Trophoblast cell (in vitro differentiated cells and primary cell): Measurements from ENCODE around the gene ZNF800.

Source experiments
- DNase-seq, 2 donors: peaks; one replicate each; pipeline ENCODE4 v3.0.0-alpha.2; 2016
- H2AFZ ChIP-seq: 2 replicates; pipeline ENCODE4 v1.6.1; 2013; ENCODE audit warnings: low read length, moderate library complexity, mild to moderate bottlenecking; ENCODE audit not compliant: insufficient read depth, poor library complexity
- H2AK5ac ChIP-seq: 2 replicates; pipeline ENCODE4 v1.6.1; 2013; ENCODE audit warnings: mild to moderate bottlenecking, low read length
- H2BK120ac ChIP-seq: 2 replicates; pipeline ENCODE4 v1.6.1; 2013; ENCODE audit warnings: low read length, mild to moderate bottlenecking, moderate library complexity; ENCODE audit not compliant: insufficient read depth, poor library complexity
- H2BK12ac ChIP-seq: 2 replicates; pipeline ENCODE4 v1.6.1; 2013; ENCODE audit warnings: mild to moderate bottlenecking, low read length, moderate library complexity
- H2BK5ac ChIP-seq: 2 replicates; pipeline ENCODE4 v1.6.1; 2013; ENCODE audit warnings: low read length, low read depth, moderate library complexity, mild to moderate bottlenecking; ENCODE audit not compliant: poor library complexity
- H3K14ac ChIP-seq: 2 replicates; pipeline ENCODE4 v1.6.1; 2013; ENCODE audit warnings: mild to moderate bottlenecking, low read length
- H3K18ac ChIP-seq: 2 replicates; pipeline ENCODE4 v1.6.1; 2013; ENCODE audit warnings: mild to moderate bottlenecking, low read length
- H3K23ac ChIP-seq: 2 replicates; pipeline ENCODE4 v1.6.1; 2013; ENCODE audit warnings: low read length
- H3K27ac ChIP-seq: 2 replicates; pipeline ENCODE4 v1.5.1; 2013; ENCODE audit warnings: low read depth, mild to moderate bottlenecking, inconsistent platforms, low read length, moderate library complexity
- H3K27me3 ChIP-seq: 2 replicates; pipeline ENCODE4 v1.6.1; 2013; ENCODE audit warnings: inconsistent platforms, mild to moderate bottlenecking, low read length, moderate library complexity; ENCODE audit not compliant: insufficient read depth
- H3K36me3 ChIP-seq, 2 experiments: 1 replicate in 1 of 2; 2 replicates in 1 of 2; pipeline ENCODE4 v1.6.1; 2013; ENCODE audit warnings: low read length in 2 of 2, mild to moderate bottlenecking in 2 of 2, moderate library complexity in 1 of 2; ENCODE audit not compliant: insufficient read depth in 2 of 2, control insufficient read depth in 1 of 2
- H3K4ac ChIP-seq: 2 replicates; pipeline ENCODE4 v1.6.1; 2013; ENCODE audit warnings: low read depth, mild to moderate bottlenecking, low read length, moderate library complexity
- H3K4me1 ChIP-seq, 2 experiments: 1 replicate in 1 of 2; 2 replicates in 1 of 2; pipeline ENCODE4 v1.6.1; 2013; ENCODE audit warnings: low read length in 2 of 2, mild to moderate bottlenecking in 2 of 2, moderate library complexity in 1 of 2; ENCODE audit not compliant: insufficient read depth in 2 of 2, control insufficient read depth in 1 of 2
- H3K4me2 ChIP-seq: 2 replicates; pipeline ENCODE4 v1.6.1; 2013; ENCODE audit warnings: inconsistent platforms, mild to moderate bottlenecking, low read length, moderate library complexity
- H3K4me3 ChIP-seq: 2 replicates; pipeline ENCODE4 v1.5.1; 2013; ENCODE audit warnings: mild to moderate bottlenecking, low read depth, low read length, inconsistent platforms
- H3K79me1 ChIP-seq: one replicate; pipeline ENCODE4 v1.6.1; 2013; ENCODE audit warnings: low read length
- H3K79me2 ChIP-seq: 2 replicates; pipeline ENCODE4 v1.6.1; 2013; ENCODE audit warnings: low read length, mild to moderate bottlenecking; ENCODE audit not compliant: control insufficient read depth, insufficient read depth, poor library complexity
- H3K9ac ChIP-seq: 2 replicates; pipeline ENCODE4 v1.6.1; 2013; ENCODE audit warnings: mild to moderate bottlenecking, low read length
- H3K9me3 ChIP-seq: 2 replicates; pipeline ENCODE4 v1.6.1; 2013; ENCODE audit warnings: low read depth, mild to moderate bottlenecking, control low read depth, inconsistent platforms, low read length; ENCODE audit not compliant: insufficient read depth
- H4K12ac ChIP-seq: 2 replicates; pipeline ENCODE4 v1.6.1; 2013; ENCODE audit warnings: low read depth, mild to moderate bottlenecking, low read length, moderate library complexity
- H4K8ac ChIP-seq: 2 replicates; pipeline ENCODE4 v1.6.1; 2013; ENCODE audit warnings: low read depth, mild to moderate bottlenecking, low read length, moderate library complexity
- H4K91ac ChIP-seq: one replicate; pipeline ENCODE4 v1.6.1; 2013; ENCODE audit warnings: low read depth, mild to moderate bottlenecking, low read length, moderate library complexity
- WGBS: extraction: QIAGEN DNeasy Blood & Tissue Kit; methylation state at CpG from one replicate; pipeline ENCODE4 v1.1.7; 2013; ENCODE audit warnings: missing lambda C conversion rate; ENCODE audit not compliant: insufficient read length, insufficient coverage; ENCODE audit errors: extremely low coverage; 5-methylcytosine and 5-hydroxymethylcytosine counted together

ZNF800 gene

GRCh38 chr7:127378537-127378936, 14.0 kb downstream of the ZNF800 start:
- H3K4me1 ChIP-seq, result peaks cover 0 to 2% of the 10 kb centered on the region in 2 experiments
- H2BK12ac ChIP-seq, result no peak overlapping the region
- no peak overlapping the region for H3K4ac ChIP-seq
- H3K14ac ChIP-seq, result no peak overlapping the region
- no peaks in the 10 kb centered on the region for H3K9me3 ChIP-seq
- H3K9ac ChIP-seq, result no peak overlapping the region
- no peak overlapping the region for H3K4me2 ChIP-seq
- peaks cover 0 to 5% of the 10 kb centered on the region in 2 experiments for H3K36me3 ChIP-seq
- H2BK120ac ChIP-seq, result no peak overlapping the region
- no peak overlapping the region for H3K27ac ChIP-seq
- H2AFZ ChIP-seq, result no peak overlapping the region
- DNase-seq, result no peak
- no peak overlapping the region for H2BK5ac ChIP-seq
- H4K91ac ChIP-seq, result no peak overlapping the region
- H2AK5ac ChIP-seq, result no peak overlapping the region
- no peak overlapping the region for H4K8ac ChIP-seq
- no peaks in the 10 kb centered on the region for H3K79me2 ChIP-seq
- no peaks in the 10 kb centered on the region for H3K27me3 ChIP-seq
- no peak overlapping the region for H4K12ac ChIP-seq
- H3K23ac ChIP-seq, result no peak overlapping the region
- no CpG with 5 or more reads among the region's 1 CpG for WGBS
- no peak overlapping the region for H3K18ac ChIP-seq
- H3K4me3 ChIP-seq, result no peak overlapping the region
- H3K79me1 ChIP-seq, result no peaks in the 10 kb centered on the region

- Histone ChIP-seq H2BK12ac (no peak overlapping the region), H3K27ac (no peak overlapping the region), H3K18ac (no peak overlapping the region), H2BK5ac (no peak overlapping the region), H4K8ac (no peak overlapping the region), H2AK5ac (no peak overlapping the region), H4K12ac (no peak overlapping the region), H3K36me3 (peaks cover 0 to 5% of the 10 kb centered on the region in 2 experiments), H2BK120ac (no peak overlapping the region), H3K4me3 (no peak overlapping the region), H3K4ac (no peak overlapping the region), H3K27me3 (no peaks in the 10 kb centered on the region), H3K9ac (no peak overlapping the region), H3K14ac (no peak overlapping the region), H3K4me1 (peaks cover 0 to 2% of the 10 kb centered on the region in 2 experiments), H3K79me1 (no peaks in the 10 kb centered on the region), H3K79me2 (no peaks in the 10 kb centered on the region), H3K23ac (no peak overlapping the region), H3K4me2 (no peak overlapping the region), H2AFZ (no peak overlapping the region), H4K91ac (no peak overlapping the region), H3K9me3 (no peaks in the 10 kb centered on the region)
- no CpG with 5 or more reads among the region's 1 CpG for WGBS
- no peak for DNase-seq
Measured at GRCh38 chr7:127377425-127377824, 15.1 kb downstream of the ZNF800 start.

DNA sequence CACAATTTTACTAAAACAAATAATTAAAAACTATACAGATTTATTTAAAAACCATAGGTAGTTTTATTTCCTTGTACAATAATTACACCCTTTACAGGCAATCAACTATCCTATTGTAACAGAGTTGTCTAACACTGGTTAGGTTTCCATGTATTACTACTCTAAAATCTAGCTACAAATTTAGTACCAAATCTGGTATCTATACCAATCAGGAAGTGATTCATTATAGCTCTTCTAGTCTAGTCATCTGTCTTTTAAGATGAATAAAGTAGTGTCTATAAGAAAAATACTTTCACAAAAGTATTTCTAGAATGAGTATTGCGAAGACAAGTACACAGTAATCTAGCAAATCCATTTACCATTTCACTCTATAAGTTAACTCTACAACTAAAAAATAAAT, 16.9 kb downstream of the ZNF800 start:
- Histone ChIP-seq H3K79me2 (no peaks in the 10 kb centered on the region), H3K4ac (no peak overlapping the region), H3K4me1 (peaks cover 0 to 2% of the 10 kb centered on the region in 2 experiments), H4K12ac (no peak overlapping the region), H3K4me3 (no peak overlapping the region), H4K91ac (no peak overlapping the region), H4K8ac (no peak overlapping the region), H2BK5ac (no peak overlapping the region), H3K23ac (no peak overlapping the region), H3K4me2 (no peak overlapping the region), H3K27ac (no peak overlapping the region), H2BK120ac (no peak overlapping the region), H3K36me3 (peaks cover 0 to 5% of the 10 kb centered on the region in 2 experiments), H2BK12ac (no peak overlapping the region), H3K27me3 (no peaks in the 10 kb centered on the region), H3K9me3 (no peaks in the 10 kb centered on the region), H2AK5ac (no peak overlapping the region), H3K14ac (no peak overlapping the region), H3K79me1 (no peaks in the 10 kb centered on the region), H3K18ac (no peak overlapping the region), H2AFZ (no peak overlapping the region), H3K9ac (no peak overlapping the region)
- no peak for DNase-seq
- no CpG with 5 or more reads among the region's 1 CpG for WGBS

DNA sequence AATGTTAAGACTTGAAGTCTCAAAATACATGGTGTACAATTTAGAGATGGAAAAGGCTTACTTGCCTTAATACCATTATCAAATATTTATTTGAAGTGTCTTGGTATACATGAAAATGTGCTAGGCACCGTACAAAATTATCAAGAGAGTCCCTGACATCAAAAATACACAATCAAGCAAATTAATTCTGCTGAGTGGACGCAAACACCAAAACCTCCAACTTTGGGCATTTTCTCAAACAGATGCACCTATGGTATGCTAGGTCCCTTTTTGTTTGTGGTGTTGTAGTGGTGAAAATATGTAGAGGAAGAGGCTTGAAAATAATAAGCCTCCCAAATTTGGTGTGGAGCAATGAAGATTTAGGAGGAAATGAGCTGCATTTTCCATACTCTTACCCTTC, 24.8 kb downstream of the ZNF800 start:
- Histone ChIP-seq H3K18ac (no peak overlapping the region), H3K27ac (no peak overlapping the region), H3K27me3 (no peaks in the 10 kb centered on the region), H2BK12ac (no peak overlapping the region), H3K4me3 (no peak overlapping the region), H3K36me3 (no peaks in the 10 kb centered on the region), H3K4me2 (no peak overlapping the region), H3K23ac (no peak overlapping the region), H2AK5ac (no peak overlapping the region), H3K4me1 (no peaks in the 10 kb centered on the region), H2BK5ac (no peak overlapping the region), H2AFZ (no peak overlapping the region), H3K9ac (no peak overlapping the region), H3K9me3 (no peaks in the 10 kb centered on the region), H2BK120ac (no peak overlapping the region), H3K4ac (no peak overlapping the region), H4K8ac (no peak overlapping the region), H3K79me2 (no peaks in the 10 kb centered on the region), H4K12ac (no peak overlapping the region), H4K91ac (no peak overlapping the region), H3K14ac (no peak overlapping the region), H3K79me1 (no peaks in the 10 kb centered on the region)
- no CpG with 5 or more reads among the region's 2 CpGs for WGBS
- DNase-seq, result no peak
